ENCODE results near the gene GTSF1L. TPM values are rescaled to one million over a fixed set of nuclear protein-coding genes. Genes with fewer than 3 reads are reported as not detected.

Gene GTSF1L
- total and polyA plus RNA-seq, 9 of the 15 experiments (the other 6 are each of a cell fraction or from before 2014, with no cell fraction given), result not detected

DNA sequence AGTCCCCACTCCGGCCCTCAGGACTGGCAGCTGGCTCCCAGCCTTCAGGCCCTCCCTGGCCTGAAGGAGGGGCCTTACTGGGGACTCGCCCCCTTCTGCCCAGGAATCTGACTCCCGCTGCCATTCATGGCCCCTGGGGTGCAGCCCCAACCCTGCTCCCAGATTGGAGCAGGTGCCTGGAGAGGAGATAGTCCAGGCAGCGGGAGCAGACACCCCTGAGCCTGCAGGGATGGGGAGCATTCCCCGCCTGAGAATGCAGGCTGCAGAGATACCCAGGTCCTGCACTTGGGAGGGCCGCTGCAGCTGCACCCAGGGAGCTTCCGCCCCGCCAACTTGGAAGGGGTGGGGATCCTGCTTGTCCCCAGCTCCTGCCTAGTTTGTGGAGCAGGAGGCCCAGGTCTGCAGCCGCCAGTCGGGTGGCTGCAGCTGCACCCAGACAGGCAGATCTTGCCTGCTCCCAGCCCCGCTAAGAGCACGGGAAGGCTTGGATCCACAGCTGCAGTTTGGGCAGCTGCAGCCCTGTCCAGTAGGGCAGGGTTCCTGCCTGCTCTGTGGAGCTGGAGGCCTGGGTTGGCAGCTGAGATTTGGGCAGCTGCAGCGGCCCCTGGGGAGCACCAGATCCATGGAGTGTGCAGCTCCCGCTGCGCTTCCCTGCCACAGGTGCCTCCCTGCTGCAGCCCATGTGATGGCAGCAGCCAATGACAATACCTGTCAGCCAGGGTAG is 5.2 kb downstream of the GTSF1L start:
- Histone ChIP-seq H3K27ac (ENCODE audit: extremely low read depth, low read depth, low read length) (no peak overlapping the region), H3K4me3 (no peak overlapping the region), H3K4me2 (ENCODE audit: insufficient read depth, low read length) (no peak overlapping the region), H3K36me3 (ENCODE audit: control insufficient read depth, insufficient read depth, low read length) (peaks cover 9% of the 10 kb centered on the region; the same call in 1 of the 3 replicates), H3K9me3 (replicated peaks; ENCODE audit: control insufficient read depth, insufficient read depth, low read depth, low read length) (no peaks in the 10 kb centered on the region), H3K79me2 (ENCODE audit: control insufficient read depth, insufficient read depth, low read length) (no peaks in the 10 kb centered on the region), H3K9ac (ENCODE audit: insufficient read depth in 1 of 2, low read depth in 2 of 2, low read length in 2 of 2) (0 out of 4 replicates have a peak overlapping the region, but pooled peaks of 1 of the 2 experiments have one; percentile 40), H3K27me3 (ENCODE audit: control insufficient read depth in 2 of 2, insufficient read depth in 2 of 2, low read length in 2 of 2) (peaks cover 6 to 15% of the 10 kb centered on the region in 2 experiments; a peak in 2 of 5 replicates), H3K4me1 (replicated peaks in 1 of 2; ENCODE audit: control insufficient read depth in 2 of 2, insufficient read depth in 2 of 2, low read length in 2 of 2) (peaks cover 0 to 8% of the 10 kb centered on the region in 2 experiments; a peak in 1 of 5 replicates), H2AFZ (ENCODE audit: low read depth, low read length) (no peak overlapping the region), H3K9me1 (ENCODE audit: control insufficient read depth, insufficient read depth, low read length) (no peaks in the 10 kb centered on the region), H4K20me1 (replicated peaks; ENCODE audit: control insufficient read depth, insufficient read depth, low read length) (no peaks in the 10 kb centered on the region)
- CTCF ChIA-PET (ENCODE audit: low intra/inter-chr PET ratio), result no interaction called here
- DNase-seq (ENCODE audit: extremely low read depth in 1 of 4, low spot score in 3 of 4) (no peak), ATAC-seq (peak; percentile 11; the same call in 2 of the 3 replicates), FAIRE-seq (no peak)
- 7% methylated on average over 13 of the region's 15 CpGs for WGBS (ENCODE audit: insufficient coverage, low coverage, missing lambda C conversion rate)
- POLR2A ChIA-PET, result interaction anchor here (2.4 kb wide), 1 partner anchor 10 kb away, joined by 9 read pairs; no protein-coding TSS in a partner anchor
- intact Hi-C loops (cut with micrococcal nuclease), result loop anchor here (10.0 kb wide), 1 partner anchor 267 kb away; the partner anchor contains the start of gene SRSF6
- TF ChIP-seq, protein P1, sequence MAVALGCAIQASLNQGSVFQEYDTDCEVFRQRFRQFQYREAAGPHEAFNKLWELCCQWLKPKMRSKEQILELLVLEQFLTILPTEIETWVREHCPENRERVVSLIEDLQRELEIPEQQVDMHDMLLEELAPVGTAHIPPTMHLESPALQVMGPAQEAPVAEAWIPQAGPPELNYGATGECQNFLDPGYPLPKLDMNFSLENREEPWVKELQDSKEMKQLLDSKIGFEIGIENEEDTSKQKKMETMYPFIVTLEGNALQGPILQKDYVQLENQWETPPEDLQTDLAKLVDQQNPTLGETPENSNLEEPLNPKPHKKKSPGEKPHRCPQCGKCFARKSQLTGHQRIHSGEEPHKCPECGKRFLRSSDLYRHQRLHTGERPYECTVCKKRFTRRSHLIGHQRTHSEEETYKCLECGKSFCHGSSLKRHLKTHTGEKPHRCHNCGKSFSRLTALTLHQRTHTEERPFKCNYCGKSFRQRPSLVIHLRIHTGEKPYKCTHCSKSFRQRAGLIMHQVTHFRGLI (CRISPR knock-in tag; IDR thresholded peaks at IDR 0.05), result no peak
- TF ChIP-seq, protein P2, sequence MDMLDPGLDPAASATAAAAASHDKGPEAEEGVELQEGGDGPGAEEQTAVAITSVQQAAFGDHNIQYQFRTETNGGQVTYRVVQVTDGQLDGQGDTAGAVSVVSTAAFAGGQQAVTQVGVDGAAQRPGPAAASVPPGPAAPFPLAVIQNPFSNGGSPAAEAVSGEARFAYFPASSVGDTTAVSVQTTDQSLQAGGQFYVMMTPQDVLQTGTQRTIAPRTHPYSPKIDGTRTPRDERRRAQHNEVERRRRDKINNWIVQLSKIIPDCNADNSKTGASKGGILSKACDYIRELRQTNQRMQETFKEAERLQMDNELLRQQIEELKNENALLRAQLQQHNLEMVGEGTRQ (CRISPR knock-in tag; IDR thresholded peaks at IDR 0.05), result peak; percentile 58
- TF ChIP-seq, protein P3, sequence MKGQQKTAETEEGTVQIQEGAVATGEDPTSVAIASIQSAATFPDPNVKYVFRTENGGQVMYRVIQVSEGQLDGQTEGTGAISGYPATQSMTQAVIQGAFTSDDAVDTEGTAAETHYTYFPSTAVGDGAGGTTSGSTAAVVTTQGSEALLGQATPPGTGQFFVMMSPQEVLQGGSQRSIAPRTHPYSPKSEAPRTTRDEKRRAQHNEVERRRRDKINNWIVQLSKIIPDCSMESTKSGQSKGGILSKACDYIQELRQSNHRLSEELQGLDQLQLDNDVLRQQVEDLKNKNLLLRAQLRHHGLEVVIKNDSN (CRISPR knock-in tag; IDR thresholded peaks at IDR 0.05), result peak; percentile 50
- in situ Hi-C loops (cut with MboI), result no loop called here
- BruUV-seq (replicated peaks), result no TSS peak
